HCT116 (cell line): ENCODE results near the gene FAIM.

Experiments
- CTCF ChIP-seq, 3 experiments: fragments of 200-600 bp in 1 of 3; sonication (generic) in 1 of 3; IDR thresholded peaks in 2 of 3; conservative IDR thresholded peaks in 1 of 3; 2 replicates each; pipeline ENCODE4 v1.5.1; 2012 to 2017; ENCODE audit warnings: low read depth in 2 of 3, low read length in 2 of 3, antibody characterized with exemption in 1 of 3, borderline replicate concordance in 1 of 3, control low read depth in 1 of 3, mild to moderate bottlenecking in 1 of 3, mixed read lengths in 1 of 3, mixed run types in 1 of 3, moderate library complexity in 1 of 3; ENCODE audit not compliant: insufficient read depth in 1 of 3
- EZH2 ChIP-seq: fragments of 200-600 bp; sonication (generic); IDR thresholded peaks from 2 replicates; pipeline ENCODE4 v1.6.1; 2017; ENCODE audit warnings: antibody characterized with exemption, mixed run types
- JUND ChIP-seq: IDR thresholded peaks from 2 replicates; pipeline ENCODE4 v1.6.1; 2012
- MAX ChIP-seq: IDR thresholded peaks from 2 replicates; pipeline ENCODE4 v1.6.1; 2012
- POLR2A ChIP-seq: IDR thresholded peaks from 2 replicates; pipeline ENCODE4 v1.7.0; 2011; ENCODE audit warnings: borderline replicate concordance; ENCODE audit not compliant: insufficient read depth, insufficient read length; ENCODE audit errors: extremely low read depth
- POLR2AphosphoS5 ChIP-seq: IDR thresholded peaks from 2 replicates; pipeline ENCODE4 v1.6.1; 2011; ENCODE audit warnings: mild to moderate bottlenecking, low read depth, low read length, moderate library complexity
- REST ChIP-seq: IDR thresholded peaks from 2 replicates; pipeline ENCODE4 v1.6.1; 2012; ENCODE audit warnings: low read depth
- SIN3A ChIP-seq: IDR thresholded peaks from 2 replicates; pipeline ENCODE4 v1.6.1; 2012; ENCODE audit warnings: low read depth
- ZBTB33 ChIP-seq: IDR thresholded peaks from 2 replicates; pipeline ENCODE4 v1.6.1; 2011; ENCODE audit warnings: mild to moderate bottlenecking, low read length, moderate library complexity; ENCODE audit not compliant: insufficient replicate concordance; ENCODE audit errors: extremely low read depth
- ZNF274 ChIP-seq: fragments of 200-500 bp; sonication (Bioruptor generic); IDR thresholded peaks from 2 replicates; pipeline ENCODE4 v1.6.1; 2014; ENCODE audit warnings: mild to moderate bottlenecking, low read depth, low read length, inconsistent platforms

GRCh38 chr3:138682648-138683047 is 74.1 kb downstream of the FAIM start:
- TF ChIP-seq EZH2 (no peak), CTCF (IDR thresholded peaks at IDR 0.05 in 2 of 3, conservative IDR thresholded peaks at IDR 0.05 in 1 of 3; ENCODE audit: borderline replicate concordance in 1 of 3, insufficient read depth in 1 of 3, low read depth in 2 of 3, low read length in 2 of 3) (no peak), ZNF274 (no peak), POLR2AphosphoS5 (no peak), SIN3A (no peak), POLR2A (no peak), MAX (no peak), JUND (no peak), REST (no peak), ZBTB33 (no peak)
